Activated effector memory CD4-positive, alpha-beta T cell treated with anti-CD3 and anti-CD28 coated beads, Interleukin-2, amount 50 U/mL, for 16 hours (primary cell): ENCODE measurements around the gene ANO7.

Source experiments
- DNase-seq: peaks from one replicate; pipeline ENCODE4 v3.0.0-alpha.2; 2020

The ANO7 gene

DNA sequence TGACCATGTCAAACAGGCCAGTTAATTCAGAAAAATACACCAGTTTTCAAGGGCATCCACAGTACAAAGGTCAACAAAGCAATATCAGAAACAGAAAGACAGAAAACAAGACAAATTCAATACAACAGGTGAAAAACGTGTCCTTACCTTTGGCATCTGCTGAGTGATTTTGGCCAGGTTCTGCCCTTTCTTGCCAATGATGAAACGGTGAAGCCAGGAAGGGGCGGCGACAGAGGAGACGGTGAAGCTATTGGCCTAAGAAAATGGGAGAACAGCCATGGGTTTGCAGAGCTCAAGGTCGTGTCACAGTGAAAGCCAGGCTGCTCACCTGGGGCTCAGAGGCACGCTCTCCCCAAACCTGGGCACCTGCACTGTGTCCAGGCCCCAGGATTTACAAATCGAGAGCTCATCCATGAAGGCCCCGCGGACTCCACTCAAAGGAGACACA is 66.5 kb downstream of the ANO7 start:
- no peak for DNase-seq

DNA sequence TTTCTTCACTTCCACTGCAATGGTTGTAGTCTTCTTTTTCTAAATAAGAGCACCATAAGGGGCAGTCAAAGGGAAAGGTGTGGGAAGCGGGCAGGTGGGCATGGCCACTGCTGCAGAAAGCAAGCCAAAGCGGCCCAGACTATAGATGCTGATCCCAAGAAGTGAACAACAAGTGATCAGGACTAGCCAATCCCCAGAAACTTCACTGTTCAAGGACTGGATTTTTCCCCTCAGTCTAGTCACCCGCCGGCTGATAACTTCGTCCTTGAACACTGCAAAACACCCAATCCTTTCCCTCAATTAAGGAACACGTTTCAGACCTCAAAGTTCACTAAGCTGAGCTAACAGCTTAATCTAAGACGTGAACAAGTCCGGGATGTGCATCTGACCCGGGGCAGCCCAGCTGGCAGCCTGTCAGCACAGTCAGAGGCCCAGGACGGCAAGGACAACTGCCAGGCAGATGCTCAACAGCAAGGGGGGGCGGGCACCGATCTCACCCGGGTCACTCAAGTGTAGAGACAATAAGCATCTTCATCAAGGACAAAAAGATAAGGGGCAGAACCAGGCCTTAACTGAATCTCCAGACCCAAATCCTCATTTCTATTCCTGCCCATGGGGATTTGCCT is 67.2 kb downstream of the ANO7 start:
- no peak for DNase-seq

DNA sequence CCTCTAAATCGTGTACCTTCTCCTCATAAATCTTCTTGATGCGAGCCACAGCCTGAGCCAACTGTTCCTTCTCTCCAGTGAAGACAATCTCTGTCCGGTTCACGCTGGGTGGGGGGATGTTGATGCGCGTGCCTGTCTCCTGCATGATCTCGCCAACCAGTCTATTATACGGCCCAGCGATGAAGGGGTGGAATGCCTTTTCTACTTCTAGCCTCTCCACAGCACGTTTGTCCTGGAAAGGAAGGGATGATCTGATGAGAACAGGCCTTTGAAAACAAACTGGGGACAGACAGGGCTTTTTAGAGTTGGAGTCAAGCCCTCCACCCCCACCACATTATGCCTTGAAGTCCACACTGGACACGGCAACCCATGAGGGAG is 67.7 kb downstream of the ANO7 start:
- DNase-seq = no peak

DNA sequence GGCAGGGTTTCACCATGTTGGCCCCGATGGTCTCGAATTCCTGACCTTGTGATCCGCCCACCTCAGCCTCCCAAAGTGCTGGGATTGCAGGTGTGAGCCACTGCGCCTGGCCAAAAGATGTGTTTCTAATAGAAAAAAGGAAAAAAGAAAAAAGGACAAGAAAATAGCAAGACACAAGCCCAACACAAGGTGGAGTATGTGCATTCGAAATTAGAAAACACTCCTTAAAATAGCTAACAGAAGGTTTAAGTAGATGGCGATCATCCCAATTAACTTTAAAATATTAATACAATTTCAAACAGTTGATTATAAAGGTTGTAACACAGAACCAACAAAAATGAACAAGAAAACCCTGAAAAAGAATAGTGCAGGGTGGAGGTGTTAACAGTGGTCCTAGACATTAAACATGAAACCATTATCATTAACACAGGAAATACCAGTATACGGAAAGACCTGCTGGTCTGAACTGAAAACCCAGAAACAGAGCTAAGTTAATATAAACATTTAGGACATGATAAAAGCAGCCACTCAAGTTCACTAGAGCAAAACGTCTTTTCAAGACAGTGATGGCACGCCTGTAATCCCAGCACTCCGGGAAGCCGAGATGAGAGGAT is 69.0 kb downstream of the ANO7 start:
- no peak for DNase-seq

- DNase-seq = no peak
These were observed 70.2 kb downstream of the ANO7 start for GRCh38 chr2:241258505-241259280.

- DNase-seq = no peak
These were observed 72.4 kb downstream of the ANO7 start for GRCh38 chr2:241260911-241261310.

GRCh38 chr2:241261628-241262027 is 73.2 kb downstream of the ANO7 start:
- DNase-seq = no peak

DNA sequence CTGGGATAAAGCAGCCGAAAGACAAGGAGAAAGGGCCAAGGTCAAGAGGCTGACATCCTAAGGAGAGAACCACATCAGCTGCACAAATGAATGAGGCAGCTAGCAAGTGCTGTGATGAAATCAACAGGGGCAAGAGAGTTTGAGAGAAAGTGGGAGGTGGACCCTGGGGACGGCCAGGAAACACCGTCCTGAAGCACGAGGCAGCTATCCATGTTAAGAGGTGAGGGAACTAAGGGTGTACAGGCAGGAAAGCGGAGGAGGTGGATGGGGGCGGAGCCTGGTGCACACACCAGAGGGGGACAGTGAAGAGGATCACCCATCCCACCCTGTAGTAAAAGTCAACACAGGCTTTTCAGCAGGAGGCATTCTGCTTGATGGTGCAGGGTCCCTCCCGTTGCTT is 74.6 kb downstream of the ANO7 start:
- no peak for DNase-seq

- no peak for DNase-seq
These were observed 77.0 kb downstream of the ANO7 start for GRCh38 chr2:241265506-241265905.

- DNase-seq = no peak
These were observed 79.0 kb downstream of the ANO7 start for GRCh38 chr2:241267249-241268067.

DNA sequence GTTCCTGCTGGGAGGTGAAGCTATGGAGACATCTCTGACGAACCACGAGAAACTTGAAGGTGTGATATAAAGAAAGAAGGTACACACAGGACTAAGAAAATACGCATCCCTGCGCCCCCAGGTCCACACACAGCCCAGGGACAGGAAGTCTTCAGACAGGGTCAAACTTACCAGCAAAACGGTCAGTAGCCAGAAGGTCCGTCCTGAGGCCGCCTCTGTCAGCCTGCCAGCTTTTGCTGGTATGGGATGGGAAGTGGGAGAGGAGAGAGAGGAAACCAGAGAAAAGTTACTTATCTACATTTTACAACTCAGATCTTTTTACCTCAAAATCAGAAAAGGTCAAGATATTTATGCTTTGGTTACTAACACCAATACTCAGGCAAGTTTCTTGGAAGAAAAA is 79.8 kb downstream of the ANO7 start:
- no peak for DNase-seq

DNA sequence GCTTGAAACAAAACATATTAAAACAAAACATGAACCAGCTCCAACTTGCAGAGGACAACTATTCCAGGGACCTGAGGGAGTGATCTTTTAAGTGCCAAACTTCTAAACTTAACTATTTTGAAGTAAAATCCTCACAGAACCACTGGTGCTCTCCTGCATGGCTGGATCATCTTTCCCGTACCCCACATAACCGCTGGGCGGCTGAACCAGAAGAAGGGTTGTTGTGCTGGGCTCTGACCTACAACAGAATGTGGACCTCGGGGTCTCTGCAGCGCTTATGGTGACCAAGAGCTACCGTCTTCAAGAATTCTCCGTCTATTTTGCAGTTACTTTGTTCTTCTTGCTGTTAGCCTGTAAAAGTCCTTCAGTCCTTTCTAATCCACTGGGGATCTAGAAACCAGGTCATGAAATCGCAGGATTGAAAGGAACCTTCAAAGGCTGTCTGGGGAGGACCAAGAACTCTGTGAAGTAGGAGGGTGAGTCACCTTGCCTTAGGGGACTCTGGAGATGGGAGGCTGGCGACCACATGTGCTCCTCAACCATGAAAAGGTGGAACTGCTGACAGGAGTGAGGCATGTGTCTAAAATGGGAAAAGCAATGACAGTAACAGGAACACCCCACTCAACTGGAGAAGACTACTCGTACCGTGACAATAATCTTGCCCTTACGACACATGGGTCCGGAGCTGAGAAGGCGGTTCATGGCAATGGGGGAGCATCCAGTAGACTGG is 80.4 kb downstream of the ANO7 start:
- DNase-seq = no peak

DNA sequence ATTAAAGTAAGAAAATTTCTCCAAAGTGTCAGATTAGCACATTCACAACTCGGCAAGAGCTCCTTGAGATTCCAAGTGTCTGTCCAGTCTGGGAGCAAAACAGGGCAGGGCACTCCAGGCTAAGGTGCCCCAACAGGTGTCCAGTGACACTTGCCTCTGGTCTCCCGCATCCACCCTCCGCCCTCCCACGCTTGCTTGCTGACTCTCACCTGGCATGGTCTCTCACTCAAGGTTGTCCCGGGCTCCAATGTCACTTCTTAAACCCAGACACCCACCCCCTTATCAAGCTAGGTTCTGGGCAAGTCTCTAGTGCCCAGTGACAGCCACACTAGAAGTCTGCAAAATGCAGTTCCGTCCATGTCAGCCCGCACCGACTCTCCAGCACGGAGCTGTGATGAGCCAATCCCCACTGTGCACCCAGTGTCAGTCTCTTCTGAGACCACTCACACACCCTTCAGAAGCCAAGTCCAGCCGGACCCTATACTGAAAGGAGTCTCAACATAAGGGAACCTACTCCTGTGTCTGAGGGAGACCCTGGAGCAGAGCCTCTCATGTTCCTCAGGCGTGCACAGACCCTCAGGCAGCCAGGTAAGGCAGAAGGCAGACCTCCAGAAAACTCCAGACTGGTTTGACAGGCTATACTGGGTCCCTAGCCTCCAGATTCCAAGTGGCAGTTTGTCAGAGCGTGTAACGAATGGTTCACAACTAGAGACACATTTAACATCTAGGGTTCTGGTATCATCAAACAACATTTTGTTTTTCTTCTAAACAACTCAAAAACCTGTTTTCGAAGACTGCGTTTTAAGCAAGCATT is 81.4 kb downstream of the ANO7 start:
- DNase-seq = no peak

- DNase-seq = no peak
These were observed 82.1 kb downstream of the ANO7 start for GRCh38 chr2:241270531-241270930.

- DNase-seq = peak; percentile 86
These were observed 83.3 kb downstream of the ANO7 start for GRCh38 chr2:241271706-241272302.

DNA sequence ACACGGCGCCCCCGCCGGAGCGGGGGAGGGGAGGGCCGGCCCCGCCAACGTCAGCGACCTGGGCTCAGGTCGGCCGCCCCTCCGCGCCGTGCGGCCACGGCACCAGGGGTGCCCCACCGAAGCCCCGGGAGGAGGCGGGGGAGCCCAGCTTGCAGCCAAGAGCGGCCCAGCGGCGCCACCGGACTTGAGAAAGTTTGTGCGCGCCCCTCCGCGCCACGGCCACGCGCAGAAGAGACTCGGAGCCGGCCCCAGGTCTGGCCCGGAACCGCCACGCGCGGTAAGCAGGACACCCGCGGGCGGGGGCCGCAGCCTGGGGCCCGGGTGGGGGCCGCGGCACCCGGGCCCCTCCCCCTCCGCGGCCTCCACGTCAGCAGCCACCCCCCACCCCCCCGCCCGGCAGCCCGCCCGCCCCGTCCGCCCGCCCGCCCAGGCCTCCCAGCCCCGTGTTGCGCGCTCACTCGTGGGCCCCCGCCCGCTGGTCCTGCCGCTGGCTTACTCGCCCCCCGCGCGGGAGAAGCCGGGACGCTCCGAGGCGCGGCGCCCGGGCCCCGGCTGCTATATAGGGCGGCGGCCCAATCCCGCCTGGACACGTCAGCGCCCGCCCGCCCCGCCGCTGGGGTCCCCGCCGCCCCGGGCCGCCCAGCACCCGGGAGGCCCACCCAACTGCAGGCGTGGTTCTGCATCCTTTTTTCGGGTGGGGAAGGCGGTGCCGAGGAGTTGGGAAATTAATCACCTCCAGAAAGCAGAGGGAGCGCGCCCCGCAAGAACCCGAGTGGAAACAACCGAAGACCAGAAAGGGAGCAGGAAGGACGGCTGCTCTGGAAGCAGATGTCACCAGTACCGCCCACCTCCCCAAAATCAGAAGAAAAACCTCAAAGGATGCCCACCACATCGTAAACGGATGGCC is 84.1 kb downstream of the ANO7 start:
- DNase-seq = peak; percentile 81

DNA sequence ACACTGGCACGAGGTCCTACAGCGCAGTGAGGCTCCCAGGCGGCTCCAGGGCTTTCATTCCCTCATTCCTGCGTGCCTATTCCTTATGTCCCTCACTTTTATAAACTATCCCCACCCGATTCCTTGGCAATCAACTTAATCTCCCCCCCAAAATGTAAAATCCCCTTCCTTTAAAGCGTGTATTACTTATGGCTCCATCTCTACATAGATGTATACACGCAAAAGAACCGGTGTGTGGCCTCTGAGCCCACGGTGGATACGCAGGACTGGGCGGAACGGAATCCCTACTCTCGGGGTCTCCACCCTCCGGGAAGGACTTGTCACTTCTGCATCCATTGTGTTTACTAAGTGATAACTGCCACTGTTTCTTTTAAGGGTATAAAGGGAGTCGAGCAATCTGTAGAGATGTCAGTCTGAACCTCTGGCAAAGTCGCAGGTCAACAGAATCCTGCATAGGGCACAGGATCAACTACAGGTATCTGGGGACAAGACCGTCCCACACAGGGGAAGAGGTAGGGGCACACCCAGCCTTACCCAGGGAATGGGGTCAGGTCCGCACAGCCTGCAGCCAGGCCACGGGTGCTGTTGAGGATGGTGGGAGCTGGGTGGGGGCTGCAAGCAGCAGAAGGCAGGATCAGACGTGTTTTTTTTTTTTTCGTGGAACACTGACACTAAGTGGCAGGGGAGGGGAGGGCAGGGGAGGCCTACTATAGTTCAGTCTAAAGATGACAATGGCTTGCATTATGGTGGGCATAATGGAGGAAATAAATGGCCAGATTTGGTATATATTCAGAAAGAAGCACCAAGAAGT is 84.9 kb downstream of the ANO7 start:
- DNase-seq = no peak

GRCh38 chr2:241274127-241274526 is 85.7 kb downstream of the ANO7 start:
- no peak for DNase-seq
